ENCODE data around the gene ATP13A3.

Gene ATP13A3

GRCh38 chr3:194518652-194519051 lies 31.9 kb upstream of the ATP13A3 start:
- Histone ChIP-seq H3K9ac (no peak overlapping the region), H3K4me2 (no peak overlapping the region), H3K9me3 (no peaks in the 10 kb centered on the region), H4K20me1 (no peaks in the 10 kb centered on the region), H3K27me3 (no peaks in the 10 kb centered on the region), H3K4me3 (no peak overlapping the region), H3K27ac (no peak overlapping the region), H3K36me3 (no peaks in the 10 kb centered on the region), H3K4me1 (no peaks in the 10 kb centered on the region)
- TF ChIP-seq Cebpa-rat (IDR thresholded peaks at IDR 0.05): no peak

DNA sequence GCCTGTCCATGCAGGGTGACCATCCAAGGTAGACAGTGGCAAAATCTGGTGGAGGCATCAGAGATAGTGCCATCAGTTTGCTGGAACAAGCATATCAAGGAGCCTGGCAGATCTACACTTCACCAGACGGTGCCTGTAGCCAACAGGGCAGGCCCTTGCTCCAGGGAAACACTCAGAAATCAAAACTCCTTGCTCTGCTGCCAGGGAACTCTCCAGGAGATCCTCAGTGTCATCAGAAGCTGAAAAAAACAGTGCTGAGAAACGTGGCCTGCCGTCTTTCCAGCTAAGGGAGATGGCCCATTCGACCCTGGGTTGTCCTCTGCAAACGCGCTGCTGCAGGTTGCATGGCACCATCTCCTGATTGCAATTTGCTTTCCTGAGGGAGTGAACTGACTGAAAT lies 30.5 kb upstream of the ATP13A3 start:
- Histone ChIP-seq H3K4me3 (no peak overlapping the region), H4K20me1 (no peaks in the 10 kb centered on the region), H3K9me3 (no peaks in the 10 kb centered on the region), H3K4me1 (no peaks in the 10 kb centered on the region), H3K27ac (no peak overlapping the region), H3K9ac (no peak overlapping the region), H3K36me3 (no peaks in the 10 kb centered on the region), H3K4me2 (no peak overlapping the region), H3K27me3 (no peaks in the 10 kb centered on the region)
- TF ChIP-seq Cebpa-rat (IDR thresholded peaks at IDR 0.05): no peak

DNA sequence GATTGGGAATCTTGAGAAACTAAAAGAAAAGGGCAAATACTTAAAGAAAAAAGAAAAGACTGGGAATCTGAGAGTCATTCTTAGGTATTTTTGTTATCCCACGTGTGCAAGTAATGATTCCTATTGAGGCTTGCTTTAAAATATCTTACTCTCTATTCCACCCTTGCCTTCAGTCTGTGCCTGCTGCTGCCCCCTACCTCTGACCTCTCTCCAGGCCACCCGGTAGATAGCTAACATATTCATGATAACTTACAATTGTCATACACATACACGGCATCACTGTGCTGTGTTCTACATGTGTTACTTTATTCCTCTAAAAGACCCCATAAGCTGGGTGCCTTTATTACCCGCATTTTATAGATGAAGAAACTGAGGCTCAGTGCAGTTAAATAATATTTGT lies 27.8 kb upstream of the ATP13A3 start:
- no peak overlapping the region for H3K4me2 ChIP-seq
- no peaks in the 10 kb centered on the region for H4K20me1 ChIP-seq

DNA sequence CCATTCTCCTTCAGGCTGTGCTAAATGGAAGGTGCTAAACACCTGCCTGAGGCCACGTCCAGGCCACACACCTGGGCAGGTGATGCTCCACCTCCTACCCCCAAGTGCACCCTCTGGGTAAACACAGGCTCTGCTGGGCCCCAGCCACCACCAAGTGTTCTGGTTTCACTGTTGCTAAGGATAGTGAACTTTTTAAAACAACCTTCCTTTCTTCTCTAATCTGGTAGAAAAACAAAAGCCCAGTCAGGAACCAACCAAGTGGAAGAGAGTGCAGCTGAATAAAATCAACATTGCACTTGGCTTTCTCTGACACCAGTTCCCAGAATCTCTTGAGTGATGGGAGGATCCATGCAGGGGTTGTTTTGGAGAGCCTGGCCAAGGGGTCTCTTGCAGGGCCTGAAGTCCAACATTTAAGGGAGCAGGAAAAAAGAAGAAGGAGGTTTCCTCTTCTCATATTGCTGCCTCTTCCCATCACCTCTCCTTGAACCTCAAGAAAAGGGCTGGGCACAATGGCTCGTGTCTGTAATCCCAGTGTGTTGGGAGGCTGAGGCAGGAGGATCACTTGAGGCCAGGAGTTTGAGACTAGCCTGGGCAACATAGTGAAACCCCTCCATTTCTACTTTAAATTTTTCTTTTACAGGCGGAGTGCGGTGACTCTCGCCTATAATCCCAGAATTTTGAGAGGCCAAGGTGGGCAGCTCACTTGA lies 26.2 kb upstream of the ATP13A3 start:
- no peak overlapping the region for H3K9ac ChIP-seq
- no peak overlapping the region for H3K4me2 ChIP-seq
- H3K9me3 ChIP-seq: no peaks in the 10 kb centered on the region
- H3K4me3 ChIP-seq: no peak overlapping the region
- no peaks in the 10 kb centered on the region for H4K20me1 ChIP-seq
- H3K4me1 ChIP-seq: no peaks in the 10 kb centered on the region
- no peaks in the 10 kb centered on the region for H3K36me3 ChIP-seq
- TF ChIP-seq Cebpa-rat (IDR thresholded peaks at IDR 0.05): no peak
- H3K27ac ChIP-seq: no peak overlapping the region
- no peaks in the 10 kb centered on the region for H3K27me3 ChIP-seq

More for the DNA sequence above, 27.8 kb upstream of the ATP13A3 start:
- no peaks in the 10 kb centered on the region for H3K27me3 ChIP-seq
- H3K9me3 ChIP-seq: no peaks in the 10 kb centered on the region
- no peak overlapping the region for H3K9ac ChIP-seq
- TF ChIP-seq Cebpa-rat (IDR thresholded peaks at IDR 0.05): no peak
- no peak overlapping the region for H3K4me3 ChIP-seq
- H3K4me1 ChIP-seq: no peaks in the 10 kb centered on the region
- H3K27ac ChIP-seq: no peak overlapping the region
- H3K36me3 ChIP-seq: no peaks in the 10 kb centered on the region

GRCh38 chr3:194508491-194509453 lies 22.0 kb upstream of the ATP13A3 start:
- Histone ChIP-seq H3K36me3 (no peaks in the 10 kb centered on the region), H3K4me3 (no peak overlapping the region), H4K20me1 (no peaks in the 10 kb centered on the region), H3K27me3 (no peaks in the 10 kb centered on the region), H3K27ac (no peak overlapping the region), H3K4me2 (no peak overlapping the region), H3K9ac (no peak overlapping the region), H3K4me1 (no peaks in the 10 kb centered on the region), H3K9me3 (no peaks in the 10 kb centered on the region)
- TF ChIP-seq Cebpa-rat (IDR thresholded peaks at IDR 0.05): no peak

GRCh38 chr3:194507571-194507970 lies 20.8 kb upstream of the ATP13A3 start:
- H3K9me3 ChIP-seq: 0 out of 2 replicates have a peak, but pooled peaks cover under 1% of the 10 kb centered on the region
- no peaks in the 10 kb centered on the region for H3K36me3 ChIP-seq
- no peaks in the 10 kb centered on the region for H4K20me1 ChIP-seq
- H3K4me2 ChIP-seq: no peak overlapping the region
- no peaks in the 10 kb centered on the region for H3K4me1 ChIP-seq
- no peak overlapping the region for H3K27ac ChIP-seq
- H3K4me3 ChIP-seq: no peak overlapping the region
- no peaks in the 10 kb centered on the region for H3K27me3 ChIP-seq
- no peak overlapping the region for H3K9ac ChIP-seq
- TF ChIP-seq Cebpa-rat (IDR thresholded peaks at IDR 0.05): no peak

- Histone ChIP-seq H3K4me3 (no peak overlapping the region), H3K4me2 (no peak overlapping the region), H3K36me3 (no peaks in the 10 kb centered on the region), H3K9me3 (peaks cover 12% of the 10 kb centered on the region; the same call in 1 of the 2 replicates), H3K27me3 (no peaks in the 10 kb centered on the region), H4K20me1 (no peaks in the 10 kb centered on the region), H3K4me1 (no peaks in the 10 kb centered on the region), H3K9ac (no peak overlapping the region), H3K27ac (no peak overlapping the region)
- no peak for TF ChIP-seq Cebpa-rat (IDR thresholded peaks at IDR 0.05)
Measured at GRCh38 chr3:194505791-194506415, 19.1 kb upstream of the ATP13A3 start.

DNA sequence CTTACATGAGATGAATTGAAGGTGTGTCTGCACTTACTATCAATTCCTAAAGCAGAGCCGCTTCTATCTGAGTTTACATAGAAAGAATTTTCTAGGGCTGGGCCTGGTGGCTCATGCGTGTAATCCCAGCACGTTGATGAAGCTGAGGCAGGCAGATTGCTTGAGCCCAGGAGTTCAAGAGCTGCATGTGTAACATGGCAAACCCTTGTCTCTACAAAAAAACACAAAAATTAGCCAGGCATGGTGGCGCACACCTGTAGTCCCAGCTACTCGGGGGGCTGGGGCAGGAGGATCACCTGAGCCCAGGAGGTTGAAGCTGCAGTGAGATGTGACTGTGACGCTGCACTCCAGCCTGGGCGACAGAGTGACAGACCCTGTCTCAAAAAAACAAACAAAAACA lies 18.1 kb upstream of the ATP13A3 start:
- no peaks in the 10 kb centered on the region for H3K36me3 ChIP-seq
- H3K27me3 ChIP-seq: no peaks in the 10 kb centered on the region
- no peak overlapping the region for H3K4me2 ChIP-seq
- no peaks in the 10 kb centered on the region for H4K20me1 ChIP-seq
- TF ChIP-seq Cebpa-rat (IDR thresholded peaks at IDR 0.05): no peak
- H3K4me3 ChIP-seq: no peak overlapping the region
- no peak overlapping the region for H3K9ac ChIP-seq
- peaks cover 12% of the 10 kb centered on the region; the same call in 1 of the 2 replicates for H3K9me3 ChIP-seq
- H3K4me1 ChIP-seq: no peaks in the 10 kb centered on the region
- H3K27ac ChIP-seq: no peak overlapping the region

GRCh38 chr3:194504146-194504545 lies 17.3 kb upstream of the ATP13A3 start:
- Histone ChIP-seq H3K27me3 (no peaks in the 10 kb centered on the region), H3K27ac (no peak overlapping the region), H3K4me1 (no peaks in the 10 kb centered on the region), H4K20me1 (no peaks in the 10 kb centered on the region), H3K4me2 (no peak overlapping the region), H3K4me3 (no peak overlapping the region), H3K9me3 (peaks cover 12% of the 10 kb centered on the region; the same call in 1 of the 2 replicates), H3K36me3 (no peaks in the 10 kb centered on the region), H3K9ac (no peak overlapping the region)
- no peak for TF ChIP-seq Cebpa-rat (IDR thresholded peaks at IDR 0.05)

Measured in BLaER1 (cell line).